Astrocyte (in vitro differentiated cells and primary cell): ENCODE data around the gene SERPINB6.

Source experiments
- EZH2 ChIP-seq: IDR thresholded peaks from 2 replicates; pipeline ENCODE4 v1.6.1; 2012; ENCODE audit warnings: mild to moderate bottlenecking, low read length, inconsistent platforms; ENCODE audit not compliant: insufficient read depth
- TF ChIP-seq, protein P1 (sequence below): IDR thresholded peaks from 2 replicates; pipeline ENCODE4 v1.5.1; 2011; ENCODE audit warnings: low read depth, mild to moderate bottlenecking, inconsistent platforms, low read length, moderate library complexity; ENCODE audit not compliant: insufficient read depth

DNA sequence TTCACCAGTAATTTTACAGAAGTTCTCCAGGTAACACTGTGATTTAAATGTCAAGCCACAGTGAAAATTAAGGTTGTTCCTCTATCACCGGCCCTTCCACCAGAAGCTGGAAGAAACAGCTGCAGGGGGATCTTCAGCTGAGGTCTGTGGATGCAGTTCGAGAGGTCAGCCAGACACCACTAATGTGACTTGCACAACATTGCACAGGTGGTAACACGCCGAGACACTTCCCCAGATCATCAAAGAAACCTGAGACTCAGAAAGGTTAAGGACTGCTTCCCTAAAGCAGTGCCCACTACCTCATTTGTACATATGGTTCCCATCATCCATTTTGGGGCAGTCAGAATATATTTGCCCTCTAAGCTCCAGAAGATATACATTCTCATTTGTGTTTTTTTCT is 60.2 kb downstream of the SERPINB6 start:
- TF ChIP-seq, protein P1, sequence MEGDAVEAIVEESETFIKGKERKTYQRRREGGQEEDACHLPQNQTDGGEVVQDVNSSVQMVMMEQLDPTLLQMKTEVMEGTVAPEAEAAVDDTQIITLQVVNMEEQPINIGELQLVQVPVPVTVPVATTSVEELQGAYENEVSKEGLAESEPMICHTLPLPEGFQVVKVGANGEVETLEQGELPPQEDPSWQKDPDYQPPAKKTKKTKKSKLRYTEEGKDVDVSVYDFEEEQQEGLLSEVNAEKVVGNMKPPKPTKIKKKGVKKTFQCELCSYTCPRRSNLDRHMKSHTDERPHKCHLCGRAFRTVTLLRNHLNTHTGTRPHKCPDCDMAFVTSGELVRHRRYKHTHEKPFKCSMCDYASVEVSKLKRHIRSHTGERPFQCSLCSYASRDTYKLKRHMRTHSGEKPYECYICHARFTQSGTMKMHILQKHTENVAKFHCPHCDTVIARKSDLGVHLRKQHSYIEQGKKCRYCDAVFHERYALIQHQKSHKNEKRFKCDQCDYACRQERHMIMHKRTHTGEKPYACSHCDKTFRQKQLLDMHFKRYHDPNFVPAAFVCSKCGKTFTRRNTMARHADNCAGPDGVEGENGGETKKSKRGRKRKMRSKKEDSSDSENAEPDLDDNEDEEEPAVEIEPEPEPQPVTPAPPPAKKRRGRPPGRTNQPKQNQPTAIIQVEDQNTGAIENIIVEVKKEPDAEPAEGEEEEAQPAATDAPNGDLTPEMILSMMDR, result no peak
- no peak for TF ChIP-seq EZH2
